Mammary epithelial cell (primary cell): Measurements from ENCODE around the gene PRKG2.

Experiments
- CTCF ChIP-seq, 2 donors: IDR thresholded peaks in 1 of 2; conservative IDR thresholded peaks in 1 of 2; 2 replicates each; pipeline ENCODE4 v1.5.1; 2011 to 2012; ENCODE audit warnings: inconsistent platforms in 2 of 2, low read length in 2 of 2, mild to moderate bottlenecking in 2 of 2, control low read depth in 1 of 2, low read depth in 1 of 2; ENCODE audit not compliant: insufficient read depth in 1 of 2; ENCODE audit errors: extremely low read depth in 1 of 2
- EZH2 ChIP-seq: IDR thresholded peaks from 2 replicates; pipeline ENCODE4 v1.6.1; 2012; ENCODE audit warnings: low read length, inconsistent platforms, borderline replicate concordance

GRCh38 chr4:81205302-81205701 is 9.7 kb downstream of the PRKG2 start:
- TF ChIP-seq EZH2 (no peak), CTCF (conservative IDR thresholded peaks at IDR 0.05 in 1 of 2, IDR thresholded peaks at IDR 0.05 in 1 of 2; ENCODE audit: extremely low read depth in 1 of 2, insufficient read depth in 1 of 2, low read depth in 1 of 2, low read length in 2 of 2) (no peak)
